HG02798 (cell line): ENCODE data around the gene IFNK.

ENCODE experiments used
- ATAC-seq: cut with Tn5 transposase; IDR thresholded peaks from one replicate; pipeline ENCODE4 v1.9.1; 2021; ENCODE audit warnings: mild to moderate bottlenecking; ENCODE audit not compliant: unreplicated experiment, poor library complexity

The IFNK gene

GRCh38 chr9:27571011-27571410 is 46.9 kb downstream of the IFNK start:
- ATAC-seq: no peak

DNA sequence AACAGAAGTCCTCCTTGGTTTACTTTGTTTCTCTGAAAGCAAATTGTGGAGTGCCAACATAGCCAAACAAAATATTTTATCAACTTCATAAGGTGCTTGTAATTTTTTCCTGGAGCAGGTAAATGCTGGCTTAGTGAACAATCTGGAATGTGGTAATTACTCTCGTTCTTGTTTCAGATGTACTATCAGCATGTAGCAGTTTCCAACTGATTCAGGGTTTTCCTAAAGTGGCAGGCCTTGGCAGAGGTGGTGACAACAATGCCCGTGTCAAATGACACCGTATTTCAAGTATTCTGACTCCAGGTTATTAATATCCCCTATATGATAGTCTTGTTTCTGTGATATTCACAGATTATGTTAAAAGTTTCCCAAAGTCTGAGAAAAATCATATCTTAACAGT is 48.0 kb downstream of the IFNK start:
- ATAC-seq: no peak

- peak; percentile 27 for ATAC-seq
Observed at GRCh38 chr9:27572566-27572917, 48.5 kb downstream of the IFNK start.

DNA sequence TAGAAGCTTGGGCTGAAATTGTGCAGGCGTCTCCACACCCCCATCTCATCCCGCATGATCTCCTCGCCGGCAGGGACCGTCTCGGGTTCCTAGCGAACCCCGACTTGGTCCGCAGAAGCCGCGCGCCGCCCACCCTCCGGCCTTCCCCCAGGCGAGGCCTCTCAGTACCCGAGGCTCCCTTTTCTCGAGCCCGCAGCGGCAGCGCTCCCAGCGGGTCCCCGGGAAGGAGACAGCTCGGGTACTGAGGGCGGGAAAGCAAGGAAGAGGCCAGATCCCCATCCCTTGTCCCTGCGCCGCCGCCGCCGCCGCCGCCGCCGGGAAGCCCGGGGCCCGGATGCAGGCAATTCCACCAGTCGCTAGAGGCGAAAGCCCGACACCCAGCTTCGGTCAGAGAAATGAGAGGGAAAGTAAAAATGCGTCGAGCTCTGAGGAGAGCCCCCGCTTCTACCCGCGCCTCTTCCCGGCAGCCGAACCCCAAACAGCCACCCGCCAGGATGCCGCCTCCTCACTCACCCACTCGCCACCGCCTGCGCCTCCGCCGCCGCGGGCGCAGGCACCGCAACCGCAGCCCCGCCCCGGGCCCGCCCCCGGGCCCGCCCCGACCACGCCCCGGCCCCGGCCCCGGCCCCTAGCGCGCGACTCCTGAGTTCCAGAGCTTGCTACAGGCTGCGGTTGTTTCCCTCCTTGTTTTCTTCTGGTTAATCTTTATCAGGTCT is 49.0 kb downstream of the IFNK start, which contains the start of gene C9orf72:
TSS of gene C9orf72 (minus strand) at position 564 of the 716 bp plus-strand sequence. CDS start 6,361 bp downstream, outside the sequence.
- ATAC-seq: peak; percentile 78

- ATAC-seq: peak; percentile 90
Observed at GRCh38 chr9:27573634-27574590, 49.8 kb downstream of the IFNK start.
